Lower leg skin (tissue), 4 donors: ENCODE results near the gene CDH3. TPM values are rescaled to one million over a fixed set of nuclear protein-coding genes. Genes with fewer than 3 reads are reported as not detected.

Experiments
- DNase-seq, 2 donors: peaks; one replicate each; pipeline ENCODE4 v3.0.0-alpha.2; 2019; ENCODE audit warnings: low spot score in 2 of 2
- H3K4me3 ChIP-seq: fragments of 200-600 bp; sonication (generic); 2 replicates; pipeline ENCODE4 v1.5.1; 2017; ENCODE audit warnings: mild to moderate bottlenecking, low read depth; ENCODE audit not compliant: poor library complexity, severe bottlenecking
- CTCF ChIP-seq, 3 donors: fragments of 450-650 bp; IDR thresholded peaks; one replicate each; pipeline ENCODE4 v1.5.1; 2016; ENCODE audit warnings: antibody characterized with exemption in 3 of 3, mild to moderate bottlenecking in 3 of 3, moderate library complexity in 2 of 3
- POLR2A ChIP-seq, 2 donors: fragments of 450-650 bp; IDR thresholded peaks; one replicate each; pipeline ENCODE4 v1.6.1; 2016 to 2017; ENCODE audit warnings: antibody characterized with exemption in 2 of 2, mild to moderate bottlenecking in 1 of 2, moderate library complexity in 1 of 2
- WGBS, 2 donors: methylation state at CpG; one replicate each; pipeline ENCODE4 v1.1.5; 2018; 5-methylcytosine and 5-hydroxymethylcytosine counted together
- intact Hi-C: fragments of 100-400 bp; cut with DNase I; formaldehyde crosslinking; loops from one replicate; pipeline ENCODE4 v1.15.0; 2023; ENCODE audit warnings: low total_unique reads
- total RNA-seq, 4 donors: library from RNA; depleted of rRNA; stranded (reverse); fragments of >200 nt; gene quantifications; one replicate each; pipeline ENCODE4 v1.1.0, GENCODE V29; 2016

The CDH3 gene
- total RNA-seq, 4 donors from 2014 or later = 34.1 to 43.9 (median 39.7) TPM

DNA sequence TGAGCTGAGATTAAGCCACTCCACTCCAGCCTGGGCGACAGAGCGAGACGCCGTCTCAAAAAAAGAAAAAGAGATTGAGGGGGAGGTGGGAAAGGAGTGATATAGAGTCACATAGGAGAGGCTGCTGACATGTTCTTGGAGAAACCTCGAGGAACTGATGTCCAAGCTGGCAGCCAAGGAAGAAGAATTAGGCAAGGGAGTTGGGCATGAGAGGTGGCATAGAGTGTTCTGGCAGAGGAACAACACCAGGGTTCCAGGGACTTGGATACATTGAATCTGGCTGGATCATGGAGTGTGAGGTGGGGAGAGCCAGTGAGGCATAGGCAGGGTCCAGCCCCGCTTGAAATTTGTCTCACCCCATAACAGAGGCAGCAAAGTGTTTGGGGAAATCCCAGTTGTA is 10.7 kb downstream of the CDH3 start:
- H3K4me3 ChIP-seq = no peak overlapping the region
- intact Hi-C loops = no loop called here
- no peak for TF ChIP-seq CTCF (IDR thresholded peaks at IDR 0.05)
- no peak for TF ChIP-seq POLR2A (IDR thresholded peaks at IDR 0.05)
- DNase-seq = no peak
- WGBS, 2 donors = 67 to 80% methylated on average over 6 of the region's 6 CpGs

DNA sequence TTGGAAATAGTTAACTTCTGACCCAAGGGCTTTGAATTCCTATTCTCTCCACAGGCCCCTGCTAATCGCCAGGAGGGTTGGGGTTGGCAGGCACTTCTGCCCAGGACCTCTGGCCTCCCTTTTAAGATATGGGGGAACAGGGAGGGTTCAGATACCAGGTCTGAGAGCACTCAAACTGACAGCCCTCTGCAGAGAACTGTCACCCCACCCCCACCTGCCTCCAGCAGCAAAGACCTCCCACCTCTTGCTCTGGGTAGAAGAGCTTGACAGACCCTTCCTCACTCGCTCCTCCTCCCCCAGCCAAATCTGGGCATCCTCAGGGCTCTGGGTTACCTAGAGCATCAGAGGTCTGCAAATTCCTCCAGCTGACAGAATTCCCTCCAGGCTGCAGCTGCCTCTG is 11.6 kb downstream of the CDH3 start:
- 59 to 77% methylated on average over 2 of the region's 2 CpGs for WGBS, 2 donors
- intact Hi-C loops = no loop called here
- H3K4me3 ChIP-seq = no peak overlapping the region
- TF ChIP-seq POLR2A (IDR thresholded peaks at IDR 0.05) = no peak
- no peak for TF ChIP-seq CTCF (IDR thresholded peaks at IDR 0.05)
- no peak for DNase-seq

DNA sequence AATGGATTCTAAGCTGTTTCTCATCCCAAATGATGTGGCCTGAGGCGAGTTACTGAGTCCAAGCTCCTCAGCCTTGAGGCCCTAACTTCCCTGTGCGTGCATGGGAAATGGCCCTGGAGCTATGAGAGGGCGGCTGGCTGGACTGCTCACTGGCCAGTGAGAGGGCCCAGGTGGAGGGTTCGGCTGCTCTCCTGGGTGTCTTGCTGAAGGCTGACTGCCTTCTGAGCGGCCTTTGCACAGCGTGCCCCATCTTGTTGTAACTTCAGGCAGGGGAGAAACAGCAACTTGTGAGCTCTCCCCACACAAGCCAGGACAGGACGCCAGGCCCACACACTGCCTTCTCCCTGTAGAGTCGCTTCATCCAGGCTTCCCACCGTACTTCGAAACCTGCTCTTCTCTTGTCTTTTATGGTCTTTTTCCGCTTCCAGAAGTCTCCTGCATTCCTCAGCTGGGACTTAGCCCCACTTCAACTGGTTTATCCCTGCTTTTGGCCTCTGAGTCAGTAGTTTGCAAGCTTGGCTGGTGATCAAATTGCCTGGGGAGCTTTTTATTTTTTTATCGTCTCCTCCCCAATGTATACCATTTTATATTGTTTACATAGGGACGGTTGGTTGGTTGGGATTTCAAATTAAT is 13.3 kb downstream of the CDH3 start:
- TF ChIP-seq POLR2A (IDR thresholded peaks at IDR 0.05) (no peak), CTCF (IDR thresholded peaks at IDR 0.05) (no peak)
- H3K4me3 ChIP-seq = no peak overlapping the region
- intact Hi-C loops = no loop called here
- WGBS, 2 donors = 30 to 44% methylated on average over 13 of the region's 13 CpGs
- DNase-seq = peak in 1 of 2 donors; percentile 39

DNA sequence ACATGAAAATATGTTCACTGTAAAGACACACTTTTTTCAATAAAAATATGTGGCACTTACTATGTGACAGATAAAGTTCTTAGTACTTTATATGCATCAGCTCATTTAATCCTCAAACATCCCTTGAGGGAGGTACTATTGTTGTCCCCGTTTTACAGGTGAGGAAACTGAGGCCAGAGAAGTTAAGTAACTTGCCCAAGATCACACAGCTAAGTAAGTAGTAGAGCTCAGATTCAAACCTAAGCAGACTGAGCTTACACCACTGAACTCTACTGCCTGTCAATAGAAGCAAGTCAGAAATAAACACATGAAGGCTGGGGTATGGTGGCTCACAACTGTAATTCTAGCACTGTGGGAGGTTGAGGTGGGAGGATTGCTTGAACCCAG is 13.9 kb downstream of the CDH3 start:
- no peak for DNase-seq
- intact Hi-C loops = no loop called here
- WGBS, 2 donors = 28 to 62% methylated on average over 1 of the region's 1 CpG
- TF ChIP-seq CTCF (IDR thresholded peaks at IDR 0.05) (no peak), POLR2A (IDR thresholded peaks at IDR 0.05) (no peak)
- no peak overlapping the region for H3K4me3 ChIP-seq

DNA sequence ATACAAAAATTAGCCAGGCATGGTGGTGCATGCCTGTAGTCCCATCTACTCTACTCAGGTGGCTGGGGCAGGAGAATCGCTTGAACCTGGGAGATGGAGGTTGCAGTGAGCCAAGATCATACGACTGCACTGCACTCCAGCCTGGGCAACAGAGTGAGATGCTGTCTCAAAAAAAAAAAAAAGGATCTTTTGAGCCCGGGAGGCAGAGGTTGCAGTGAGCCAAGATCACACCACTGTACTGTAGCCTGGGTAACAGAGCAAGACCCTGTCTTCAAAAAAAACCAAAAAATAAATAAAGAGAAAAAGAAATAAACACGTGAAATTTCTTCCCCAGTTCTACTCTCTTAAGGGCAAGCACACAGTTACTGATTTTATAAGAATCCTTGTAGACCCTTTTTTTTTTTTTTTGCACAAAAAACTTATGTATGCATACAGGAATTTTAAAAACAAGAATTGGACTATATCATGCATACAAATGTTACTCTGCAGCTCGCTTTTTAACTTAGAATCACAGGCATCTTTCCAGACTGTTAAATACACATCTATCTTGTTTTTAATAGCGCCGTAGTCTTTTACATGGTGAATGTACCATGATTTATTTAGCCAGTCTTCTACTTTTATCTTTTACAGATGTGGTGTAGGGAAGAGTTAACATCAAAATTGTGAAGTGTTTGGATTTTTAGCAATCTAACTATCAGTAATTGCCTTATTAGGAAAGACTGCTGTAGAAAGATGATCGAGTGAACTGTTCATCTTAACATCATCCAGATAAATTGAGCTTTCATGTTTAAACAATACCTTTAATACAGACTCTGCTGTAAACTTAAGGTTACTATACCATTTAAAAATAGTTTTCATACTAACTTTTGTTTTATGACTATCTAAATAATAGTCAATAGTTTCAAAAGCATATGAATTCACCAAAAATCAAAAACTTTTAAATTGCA is 14.6 kb downstream of the CDH3 start:
- intact Hi-C loops = no loop called here
- no peak for DNase-seq
- no peak overlapping the region for H3K4me3 ChIP-seq
- WGBS, 2 donors = 27 to 31% methylated on average over 8 of the region's 8 CpGs
- no peak for TF ChIP-seq CTCF (IDR thresholded peaks at IDR 0.05)
- no peak for TF ChIP-seq POLR2A (IDR thresholded peaks at IDR 0.05)
